GM23338 (cell line): ENCODE results near the gene PER1. TPM values are rescaled to one million over a fixed set of nuclear protein-coding genes. Genes with fewer than 3 reads are reported as not detected.

Experiments used
- ATAC-seq: fragments of 200-7000 bp; cut with Tn5 transposase; 3 replicates; pipeline ENCODE4 v1.9.1; 2020
- DNase-seq: peaks from one replicate; pipeline ENCODE4 v3.0.0-alpha.2; 2015; ENCODE audit warnings: low spot score
- H2AFZ ChIP-seq: fragments of 200-600 bp; sonication (generic); 2 replicates; pipeline ENCODE4 v1.8.0; 2016; ENCODE audit warnings: antibody characterized with exemption, mild to moderate bottlenecking, moderate library complexity
- H3F3A ChIP-seq: fragments of 200-600 bp; sonication (generic); replicated peaks from 2 replicates; pipeline ENCODE4 v1.8.0; 2017; ENCODE audit warnings: antibody characterized with exemption, mixed run types, low read depth
- H3K27ac ChIP-seq: fragments of 200-600 bp; sonication (generic); 2 replicates; pipeline ENCODE4 v1.6.1; 2016; ENCODE audit warnings: low read depth
- H3K27me3 ChIP-seq: fragments of 200-600 bp; sonication (generic); 2 replicates; pipeline ENCODE4 v1.8.0; 2016; ENCODE audit warnings: mild to moderate bottlenecking, mixed run types, moderate library complexity; ENCODE audit not compliant: insufficient read depth
- H3K36me3 ChIP-seq: fragments of 200-600 bp; sonication (generic); 2 replicates; pipeline ENCODE4 v1.8.0; 2016; ENCODE audit warnings: mild to moderate bottlenecking; ENCODE audit not compliant: insufficient read depth
- H3K4me1 ChIP-seq: fragments of 200-600 bp; sonication (generic); 2 replicates; pipeline ENCODE4 v1.8.0; 2016; ENCODE audit warnings: mild to moderate bottlenecking, moderate library complexity; ENCODE audit not compliant: insufficient read depth
- H3K4me2 ChIP-seq: fragments of 200-600 bp; sonication (generic); 2 replicates; pipeline ENCODE4 v1.7.1; 2017; ENCODE audit warnings: mixed run types
- H3K4me3 ChIP-seq: fragments of 200-600 bp; sonication (generic); 2 replicates; pipeline ENCODE4 v1.6.1; 2016; ENCODE audit warnings: mixed run types
- H3K79me2 ChIP-seq: fragments of 200-600 bp; sonication (generic); replicated peaks from 2 replicates; pipeline ENCODE4 v1.8.0; 2017; ENCODE audit warnings: mild to moderate bottlenecking; ENCODE audit not compliant: insufficient read depth
- H3K9me2 ChIP-seq: fragments of 200-600 bp; sonication (generic); 2 replicates; pipeline ENCODE4 v1.8.0; 2017; ENCODE audit not compliant: insufficient read depth
- H4K20me1 ChIP-seq: fragments of 200-600 bp; sonication (generic); replicated peaks from 2 replicates; pipeline ENCODE4 v1.8.0; 2017; ENCODE audit warnings: mild to moderate bottlenecking; ENCODE audit not compliant: insufficient read depth
- H3K27ac Mint-ChIP-seq: 2 replicates; pipeline ENCODE4 v1.8.0; 2020; ENCODE audit warnings: inconsistent platforms, mild to moderate bottlenecking, moderate library complexity, mixed read lengths
- H3K27me3 Mint-ChIP-seq: 3 replicates; pipeline ENCODE4 v1.8.0; 2022; ENCODE audit warnings: low read depth, mild to moderate bottlenecking, moderate library complexity, mixed read lengths, inconsistent platforms; ENCODE audit not compliant: insufficient read depth, poor library complexity
- H3K36me3 Mint-ChIP-seq: 3 replicates; pipeline ENCODE4 v1.8.0; 2021; ENCODE audit warnings: low read depth, mild to moderate bottlenecking, inconsistent platforms, moderate library complexity, mixed read lengths
- H3K4me1 Mint-ChIP-seq: 3 replicates; pipeline ENCODE4 v1.8.0; 2020; ENCODE audit warnings: mild to moderate bottlenecking, inconsistent platforms, mixed read lengths
- H3K4me3 Mint-ChIP-seq: 3 replicates; pipeline ENCODE4 v1.8.0; 2021; ENCODE audit warnings: moderate library complexity, mild to moderate bottlenecking, inconsistent platforms, mixed read lengths
- H3K9me3 Mint-ChIP-seq: 3 replicates; pipeline ENCODE4 v1.8.0; 2020; ENCODE audit warnings: moderate library complexity, mild to moderate bottlenecking, inconsistent platforms, mixed read lengths
- CREB1 ChIP-seq: fragments of 250-450 bp; sonication (Bioruptor Pico); IDR thresholded peaks from 2 replicates; pipeline ENCODE4 v1.5.0; 2020; ENCODE audit warnings: low read depth, mild to moderate bottlenecking, moderate library complexity
- CTCF ChIP-seq, 2 experiments: fragments of 200-600 bp in 1 of 2; sonication (generic) in 1 of 2; conservative IDR thresholded peaks; 2 replicates each; pipeline versions ENCODE4 v1.5.1 to v1.6.1; 2016 to 2017; ENCODE audit warnings: antibody characterized with exemption in 2 of 2, low read depth in 2 of 2, mild to moderate bottlenecking in 2 of 2, moderate library complexity in 1 of 2
- ETS1 ChIP-seq: IDR thresholded peaks from 2 replicates; pipeline ENCODE4 v1.6.1; 2016; ENCODE audit warnings: antibody characterized with exemption
- EZH2 ChIP-seq: fragments of 200-600 bp; sonication (generic); IDR thresholded peaks from one replicate; pipeline ENCODE4 v1.8.0; 2017; ENCODE audit warnings: antibody characterized with exemption, mild to moderate bottlenecking, low read depth; ENCODE audit not compliant: unreplicated experiment
- EZH2phosphoT487 ChIP-seq: fragments of 200-600 bp; sonication (generic); IDR thresholded peaks from one replicate; pipeline ENCODE4 v1.8.1; 2018; ENCODE audit warnings: antibody characterized with exemption; ENCODE audit not compliant: unreplicated experiment
- JUNB ChIP-seq: IDR thresholded peaks from one replicate; pipeline ENCODE4 v1.6.1; 2016; ENCODE audit warnings: antibody characterized with exemption; ENCODE audit not compliant: unreplicated experiment
- NANOG ChIP-seq: IDR thresholded peaks from 2 replicates; pipeline ENCODE4 v1.6.1; 2016; ENCODE audit warnings: antibody characterized with exemption, borderline replicate concordance
- POLR2AphosphoS5 ChIP-seq: IDR thresholded peaks from 2 replicates; pipeline ENCODE4 v1.6.1; 2016; ENCODE audit warnings: antibody characterized with exemption, low read depth
- REST ChIP-seq: IDR thresholded peaks from one replicate; pipeline ENCODE4 v1.6.1; 2018; ENCODE audit warnings: antibody characterized with exemption; ENCODE audit not compliant: unreplicated experiment
- STAT1 ChIP-seq: IDR thresholded peaks from one replicate; pipeline ENCODE4 v1.6.1; 2016; ENCODE audit warnings: antibody characterized with exemption; ENCODE audit not compliant: unreplicated experiment
- ZNF331 ChIP-seq: fragments of 250-450 bp; sonication (Bioruptor Pico); IDR thresholded peaks from 2 replicates; pipeline ENCODE4 v1.5.0; 2020; ENCODE audit warnings: low read depth, mild to moderate bottlenecking, moderate library complexity
- polyA plus RNA-seq: library from polyadenylated mRNA; unstranded; fragments of >200 nt; fragmentation: Nextera tagmentation; extraction: Ambion mirVana; gene quantifications from 2 replicates; pipeline ENCODE4 v1.2.1, GENCODE V29; 2016
- total RNA-seq: library from RNA; depleted of rRNA; stranded (reverse); fragments of >200 nt; shearing (Covaris generic); gene quantifications from 2 replicates; pipeline ENCODE4 v1.2.3, GENCODE V29; 2014

Gene PER1
- total and polyA plus RNA-seq, 2 experiments from 2014 or later = 12.2 to 36.1 TPM

GRCh38 chr17:8103549-8103948 is 48.7 kb downstream of the PER1 start:
- peaks cover 14% of the 10 kb centered on the region for H3K27me3 Mint-ChIP-seq
- DNase-seq (no peak), ATAC-seq (no peak)
- H3K27ac Mint-ChIP-seq = no peak overlapping the region
- H3K4me3 Mint-ChIP-seq = no peak overlapping the region
- no peaks in the 10 kb centered on the region for H3K79me2 ChIP-seq
- H3K36me3 Mint-ChIP-seq = no peaks in the 10 kb centered on the region
- H3K9me3 Mint-ChIP-seq = no peaks in the 10 kb centered on the region
- no peak overlapping the region for H2AFZ ChIP-seq
- no peak overlapping the region for H3K27ac ChIP-seq
- H3K4me3 ChIP-seq = no peak overlapping the region
- TF ChIP-seq CREB1 (CRISPR knock-in tag) = no peak
- TF ChIP-seq STAT1 = no peak
- TF ChIP-seq EZH2 = no peak
- no peak for TF ChIP-seq EZH2phosphoT487
- H3F3A ChIP-seq = no peaks in the 10 kb centered on the region
- no peak overlapping the region for H3K4me2 ChIP-seq
- peaks cover 12% of the 10 kb centered on the region for H3K27me3 ChIP-seq
- peaks cover 9% of the 10 kb centered on the region for H3K4me1 Mint-ChIP-seq
- H3K9me2 ChIP-seq = no peaks in the 10 kb centered on the region; the same call in 1 of the 2 replicates
- no peaks in the 10 kb centered on the region for H3K36me3 ChIP-seq
- no peaks in the 10 kb centered on the region for H3K4me1 ChIP-seq
- H4K20me1 ChIP-seq = no peaks in the 10 kb centered on the region

- H3K36me3 ChIP-seq = no peaks in the 10 kb centered on the region
- no peak for DNase-seq
- H3K27ac Mint-ChIP-seq = no peak overlapping the region
- no peaks in the 10 kb centered on the region for H3K79me2 ChIP-seq
- no peak for TF ChIP-seq POLR2AphosphoS5
- TF ChIP-seq ZNF331 = no peak
- no peak for TF ChIP-seq REST
- no peaks in the 10 kb centered on the region; the same call in 1 of the 2 replicates for H3K27me3 ChIP-seq
- H3K4me2 ChIP-seq = no peak overlapping the region
- no peak overlapping the region for H3K4me3 ChIP-seq
- H3K9me3 Mint-ChIP-seq = no peaks in the 10 kb centered on the region
- H4K20me1 ChIP-seq = no peaks in the 10 kb centered on the region
- H3K4me3 Mint-ChIP-seq = no peak overlapping the region
- H3K9me2 ChIP-seq = no peaks in the 10 kb centered on the region; the same call in 1 of the 2 replicates
- no peak overlapping the region for H2AFZ ChIP-seq
- no peaks in the 10 kb centered on the region for H3K36me3 Mint-ChIP-seq
- H3K27me3 Mint-ChIP-seq = peaks cover 9% of the 10 kb centered on the region
- no peak for ATAC-seq
- H3F3A ChIP-seq = no peaks in the 10 kb centered on the region
- H3K4me1 Mint-ChIP-seq = peaks cover 9% of the 10 kb centered on the region
- H3K27ac ChIP-seq = no peak overlapping the region
- H3K4me1 ChIP-seq = no peaks in the 10 kb centered on the region
Observed at GRCh38 chr17:8101721-8102120, 50.5 kb downstream of the PER1 start.

GRCh38 chr17:8100763-8101162 is 51.4 kb downstream of the PER1 start:
- Histone ChIP-seq H4K20me1 (no peaks in the 10 kb centered on the region), H3K4me3 (no peak overlapping the region), H3K9me2 (no peaks in the 10 kb centered on the region; the same call in 1 of the 2 replicates), H3K36me3 (no peaks in the 10 kb centered on the region), H3K4me1 (no peaks in the 10 kb centered on the region), H3F3A (no peaks in the 10 kb centered on the region), H3K27me3 (no peaks in the 10 kb centered on the region), H3K27ac (no peak overlapping the region), H3K79me2 (no peaks in the 10 kb centered on the region), H2AFZ (no peak overlapping the region), H3K4me2 (no peak overlapping the region)
- no peak for ATAC-seq
- Mint-ChIP-seq H3K27ac (no peak overlapping the region), H3K36me3 (no peaks in the 10 kb centered on the region), H3K4me3 (no peak overlapping the region), H3K9me3 (no peaks in the 10 kb centered on the region), H3K27me3 (peaks cover 6% of the 10 kb centered on the region), H3K4me1 (peaks cover 4% of the 10 kb centered on the region; the same call in 2 of the 3 replicates)
- no peak for DNase-seq
- no peak for TF ChIP-seq JUNB
- no peak for TF ChIP-seq STAT1
- no peak for TF ChIP-seq EZH2
- TF ChIP-seq ETS1 = no peak
- TF ChIP-seq NANOG = no peak
- no peak for TF ChIP-seq CTCF (conservative IDR thresholded peaks at IDR 0.05; ENCODE audit: low read depth in 2 of 2)
